ENCODE results near the gene AAK1. TPM values are rescaled to one million over a fixed set of nuclear protein-coding genes. Genes with fewer than 3 reads are reported as not detected.

The AAK1 gene
- polyA plus RNA-seq, 3 donors = 9.8 to 18.9 (median 10.8) TPM

- H3K9me3 Mint-ChIP-seq = peaks cover 0 to 11% (median 8%) of the 10 kb centered on the region in 7 donors
- H3K79me2 ChIP-seq (ENCODE audit: insufficient read depth, low read length) = no peaks in the 10 kb centered on the region
- no peaks in the 10 kb centered on the region for H3K27me3 ChIP-seq (ENCODE audit: control insufficient read depth in 2 of 2, insufficient read depth in 2 of 2, low read length in 2 of 2)
- H3K27ac ChIP-seq (ENCODE audit: low read depth in 1 of 2, low read length in 2 of 2) = no peak overlapping the region
- H3K4me3 Mint-ChIP-seq = no peak overlapping the region
- H3K4me1 Mint-ChIP-seq = peaks cover 12% of the 10 kb centered on the region
- peaks cover 0 to 4% of the 10 kb centered on the region in 2 donors for H3K9me3 ChIP-seq (replicated peaks in 1 of 2; ENCODE audit: control insufficient read depth in 1 of 2, insufficient read depth in 1 of 2, low read length in 2 of 2)
- H2AFZ ChIP-seq (ENCODE audit: insufficient read depth, low read depth, low read length, poor library complexity, severe bottlenecking) = no peak overlapping the region
- H3K27me3 Mint-ChIP-seq (ENCODE audit: low read depth in 3 of 3) = no peaks in the 10 kb centered on the region
- intact Hi-C loops (cut with micrococcal nuclease) = no loop called here
- H3K36me3 ChIP-seq (replicated peaks in 1 of 2; ENCODE audit: control insufficient read depth in 1 of 2, insufficient read depth in 2 of 2, low read length in 2 of 2) = no peaks in the 10 kb centered on the region
- no peak overlapping the region for H3K4me3 ChIP-seq (replicated peaks in 1 of 3; ENCODE audit: low read depth in 2 of 3, low read length in 3 of 3)
- no CpG with 5 or more reads among the region's 1 CpG for WGBS (ENCODE audit: insufficient coverage)
- H3K27ac Mint-ChIP-seq = no peak overlapping the region
- no peak overlapping the region for H3K4me2 ChIP-seq (replicated peaks; ENCODE audit: extremely low read depth, low read length, poor library complexity, severe bottlenecking)
- H3K9ac ChIP-seq (ENCODE audit: insufficient read depth, low read length, poor library complexity, severe bottlenecking) = no peak overlapping the region
- no peak for DNase-seq
- no peak for TF ChIP-seq CTCF (IDR thresholded peaks at IDR 0.05)
- no peaks in the 10 kb centered on the region for H4K20me1 ChIP-seq (ENCODE audit: insufficient read depth, low read length)
- no peaks in the 10 kb centered on the region for H3K36me3 Mint-ChIP-seq
- no peaks in the 10 kb centered on the region for H3K4me1 ChIP-seq (ENCODE audit: control insufficient read depth in 1 of 2, insufficient read depth in 2 of 2, low read length in 2 of 2)
These were observed 17.1 kb upstream of the AAK1 start for GRCh38 chr2:69660637-69661036.

GRCh38 chr2:69659941-69660483 is 16.5 kb upstream of the AAK1 start:
- Mint-ChIP-seq H3K27me3 (ENCODE audit: low read depth in 3 of 3) (no peaks in the 10 kb centered on the region), H3K36me3 (no peaks in the 10 kb centered on the region), H3K4me3 (no peak overlapping the region), H3K9me3 (peaks cover 0 to 11% (median 8%) of the 10 kb centered on the region in 7 donors), H3K4me1 (peaks cover 12% of the 10 kb centered on the region), H3K27ac (no peak overlapping the region)
- no peak for DNase-seq
- Histone ChIP-seq H3K4me1 (ENCODE audit: control insufficient read depth in 1 of 2, insufficient read depth in 2 of 2, low read length in 2 of 2) (no peaks in the 10 kb centered on the region), H3K4me2 (replicated peaks; ENCODE audit: extremely low read depth, low read length, poor library complexity, severe bottlenecking) (no peak overlapping the region), H3K79me2 (ENCODE audit: insufficient read depth, low read length) (no peaks in the 10 kb centered on the region), H3K27me3 (ENCODE audit: control insufficient read depth in 2 of 2, insufficient read depth in 2 of 2, low read length in 2 of 2) (no peaks in the 10 kb centered on the region), H3K9ac (ENCODE audit: insufficient read depth, low read length, poor library complexity, severe bottlenecking) (no peak overlapping the region), H3K9me3 (replicated peaks in 1 of 2; ENCODE audit: control insufficient read depth in 1 of 2, insufficient read depth in 1 of 2, low read length in 2 of 2) (peaks cover 0 to 4% of the 10 kb centered on the region in 2 donors), H3K27ac (ENCODE audit: low read depth in 1 of 2, low read length in 2 of 2) (no peak overlapping the region), H3K4me3 (replicated peaks in 1 of 3; ENCODE audit: low read depth in 2 of 3, low read length in 3 of 3) (no peak overlapping the region), H4K20me1 (ENCODE audit: insufficient read depth, low read length) (no peaks in the 10 kb centered on the region), H2AFZ (ENCODE audit: insufficient read depth, low read depth, low read length, poor library complexity, severe bottlenecking) (no peak overlapping the region), H3K36me3 (replicated peaks in 1 of 2; ENCODE audit: control insufficient read depth in 1 of 2, insufficient read depth in 2 of 2, low read length in 2 of 2) (no peaks in the 10 kb centered on the region)
- no peak for TF ChIP-seq CTCF (IDR thresholded peaks at IDR 0.05)
- intact Hi-C loops (cut with micrococcal nuclease) = no loop called here
- WGBS (ENCODE audit: insufficient coverage) = no CpG with 5 or more reads among the region's 2 CpGs

Measured in CD14-positive monocyte (primary cell).